Caki2 (cell line): Measurements from ENCODE around the gene KRTAP12-4. TPM values are rescaled to one million over a fixed set of nuclear protein-coding genes. Genes with fewer than 3 reads are reported as not detected.
"Not testable (repeated sequence)": the region's sequence is repeated elsewhere in the genome, so short reads cannot be mapped to it uniquely, and the experiment has no call there.

ENCODE experiments used
- DNase-seq: peaks from one replicate; pipeline ENCODE4 v3.0.0-alpha.2; 2015; ENCODE audit warnings: low read depth
- in situ Hi-C: cut with HindIII; loops from 2 replicates; pipeline ENCODE4 v1.10.0; 2016; ENCODE audit warnings: low sequenced_read_pairs, low pct_unique_long_range_greater_than_20kb, mixed read lengths
- total RNA-seq: library from RNA; depleted of rRNA; stranded (reverse); fragments of >200 nt; shearing (Covaris generic); gene quantifications from 2 replicates; pipeline ENCODE4 v1.2.3, GENCODE V29; 2014; ENCODE audit warnings: low replicate concordance

KRTAP12-4 gene
- total RNA-seq, 1 experiment from 2014 or later: not detected

DNA sequence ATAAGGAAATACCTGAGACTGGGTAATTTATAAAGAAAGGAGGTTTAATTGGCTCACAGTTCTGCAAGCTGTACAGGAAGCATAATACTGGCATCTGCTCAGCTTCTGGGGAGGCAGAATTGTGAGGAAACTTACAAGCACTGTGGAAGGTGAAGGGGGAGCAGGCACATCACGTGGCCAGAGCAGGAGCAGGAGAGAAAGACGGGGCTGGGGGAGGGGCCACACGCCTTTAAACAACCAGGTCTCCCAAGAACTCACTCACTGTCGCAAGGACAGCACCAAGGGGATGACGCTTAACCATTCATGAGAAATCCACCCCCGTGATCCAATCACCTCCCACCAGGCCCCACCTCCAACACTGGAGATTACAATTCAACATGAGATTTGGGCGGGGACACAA, 7.1 kb upstream of the KRTAP12-4 start:
- DNase-seq, in situ Hi-C loops: not testable (repeated sequence)

- in situ Hi-C loops: no loop called here
- no peak for DNase-seq
These were observed 4.6 kb upstream of the KRTAP12-4 start for GRCh38 chr21:44658913-44659595.

GRCh38 chr21:44658541-44658910, 4.1 kb upstream of the KRTAP12-4 start:
- no peak for DNase-seq
- in situ Hi-C loops: no loop called here

- in situ Hi-C loops: no loop called here
- DNase-seq: no peak
These were observed 3.4 kb upstream of the KRTAP12-4 start, which contains the start of gene KRTAP12-3 for GRCh38 chr21:44657635-44658540. KRTAP12-3 (plus strand) TSS chr21:44657932; CDS start chr21:44657980, 48 bp downstream.

DNA sequence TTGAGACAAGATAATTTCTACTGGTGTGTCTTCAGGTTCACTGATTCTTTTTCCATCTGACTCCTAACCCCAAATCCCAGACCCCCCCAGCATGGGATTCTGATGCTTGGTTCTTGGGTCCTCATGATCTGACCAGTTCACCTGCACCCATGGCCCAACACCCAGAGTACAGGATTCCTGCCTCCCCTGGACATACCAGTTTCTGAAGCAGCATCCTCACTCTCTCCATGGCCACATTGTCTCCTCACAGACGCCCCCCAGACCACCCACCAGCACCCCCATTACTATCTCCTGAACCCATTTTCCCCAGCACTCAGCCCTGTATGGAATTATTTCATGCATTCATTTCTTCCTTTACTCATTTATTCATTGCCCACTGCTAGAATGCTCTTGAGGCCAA, 2.4 kb upstream of the KRTAP12-4 start:
- in situ Hi-C loops: no loop called here
- no peak for DNase-seq

- no peak for DNase-seq
- in situ Hi-C loops: no loop called here
These were observed 543 bp downstream of the KRTAP12-4 start for GRCh38 chr21:44653656-44654575.

- no peak for DNase-seq
- in situ Hi-C loops: no loop called here
These were observed 1.3 kb downstream of the KRTAP12-4 start for GRCh38 chr21:44653123-44653522.

GRCh38 chr21:44650973-44651675, 3.3 kb downstream of the KRTAP12-4 start:
- DNase-seq: no peak
- in situ Hi-C loops: no loop called here

GRCh38 chr21:44650265-44650972, 4.0 kb downstream of the KRTAP12-4 start:
- DNase-seq: no peak
- in situ Hi-C loops: no loop called here

DNA sequence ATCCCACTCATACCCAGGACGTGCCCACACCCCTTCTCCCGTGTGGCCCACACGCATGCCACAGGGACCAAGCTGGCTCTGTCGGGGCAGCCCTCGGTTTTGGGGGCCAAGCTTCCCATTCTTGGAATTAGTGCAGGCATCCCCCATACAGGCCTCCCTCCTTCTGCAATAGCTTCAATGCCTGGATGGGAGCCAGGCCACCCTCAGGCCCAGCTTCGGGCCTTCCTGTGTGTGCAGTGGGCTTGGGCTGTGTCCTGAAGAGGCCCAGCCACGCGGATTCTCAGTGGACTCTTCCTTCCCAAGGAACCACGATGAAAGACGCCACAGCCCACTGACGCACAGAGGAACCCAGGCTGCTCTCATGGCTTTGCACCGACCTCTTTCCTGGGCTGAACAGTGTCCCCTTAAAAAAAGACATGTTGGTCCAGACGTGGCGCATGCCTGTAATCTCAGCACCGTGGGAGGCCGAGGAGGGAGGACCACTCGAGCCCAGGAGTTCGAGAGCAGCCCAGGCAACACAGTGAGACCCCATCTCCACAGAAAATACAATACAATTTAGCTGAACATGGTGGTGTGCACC, 4.8 kb downstream of the KRTAP12-4 start:
- in situ Hi-C loops: no loop called here
- no peak for DNase-seq

GRCh38 chr21:44648557-44649311, 5.7 kb downstream of the KRTAP12-4 start:
- DNase-seq: no peak
- in situ Hi-C loops: no loop called here

DNA sequence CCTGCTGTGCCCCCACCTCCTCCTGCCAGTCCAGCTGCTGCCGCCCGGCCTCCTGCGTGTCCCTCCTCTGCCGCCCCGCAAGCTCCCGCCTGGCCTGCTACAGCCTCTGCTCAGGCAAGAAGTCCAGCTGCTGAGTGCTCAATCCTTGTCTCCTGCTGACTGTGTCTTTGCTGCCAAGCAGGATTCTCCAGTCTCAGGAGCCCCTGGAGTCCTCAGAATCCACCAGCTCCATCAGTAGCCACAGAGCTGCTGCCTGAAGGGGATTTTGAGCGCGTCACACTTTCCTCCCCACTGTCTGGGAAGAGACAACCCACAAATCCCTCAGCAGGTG, 7.3 kb downstream of the KRTAP12-4 start:
- in situ Hi-C loops: no loop called here
- no peak for DNase-seq

GRCh38 chr21:44646366-44647221, 7.9 kb downstream of the KRTAP12-4 start, which contains the start of gene KRTAP10-11:
KRTAP10-11 (plus strand) TSS chr21:44646414; CDS start chr21:44646459, 45 bp downstream.
- in situ Hi-C loops, DNase-seq: not testable (repeated sequence)

DNA sequence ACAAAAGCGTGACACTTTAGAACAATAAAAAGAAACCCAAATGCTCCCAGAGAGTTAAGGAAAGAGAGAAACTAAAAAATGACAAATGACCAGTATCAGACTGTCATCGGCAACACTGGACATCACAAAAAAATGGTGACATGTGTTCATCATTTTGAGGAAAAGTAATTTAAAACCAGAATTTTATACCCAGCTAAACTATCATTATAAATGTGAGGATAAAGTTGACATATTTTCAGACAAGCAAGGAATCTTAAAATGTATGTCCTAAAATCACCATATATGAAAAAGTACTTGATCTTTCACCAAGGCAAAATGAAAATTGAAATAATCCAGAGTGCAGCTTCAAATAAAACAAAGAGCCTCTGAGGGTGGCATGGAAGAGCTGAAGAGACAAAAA, 9.6 kb downstream of the KRTAP12-4 start:
- in situ Hi-C loops: no loop called here
- no peak for DNase-seq

DNA sequence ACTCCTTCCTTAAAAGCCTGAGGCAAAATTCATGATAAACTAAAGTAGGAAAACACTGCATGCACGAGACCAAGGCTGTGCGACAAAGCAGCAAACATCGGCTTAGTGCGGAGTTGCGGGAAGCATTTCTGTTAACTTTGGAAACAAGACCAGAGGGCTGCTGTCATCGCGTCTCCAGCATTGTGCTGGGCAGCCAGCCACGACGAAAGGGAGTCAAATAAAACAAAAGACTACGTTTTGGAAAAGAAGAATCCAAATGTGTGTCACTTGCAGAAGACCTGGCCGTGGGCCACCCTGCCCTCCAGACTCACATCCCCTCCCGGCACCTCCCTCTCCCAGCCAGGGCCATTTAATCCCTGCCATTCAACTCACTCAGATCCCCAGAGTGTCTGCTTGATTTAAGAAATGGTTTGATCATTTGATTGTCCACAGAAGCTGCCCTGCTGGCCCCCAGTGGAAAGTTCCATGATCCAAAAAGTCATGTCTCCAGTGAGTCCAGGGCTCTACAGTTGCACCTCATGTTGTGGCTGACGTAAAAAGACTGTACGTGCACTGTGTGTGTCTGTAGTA, 10.6 kb downstream of the KRTAP12-4 start:
- in situ Hi-C loops: no loop called here
- no peak for DNase-seq
